ENCODE results near the gene CEP85. TPM values are rescaled to one million over a fixed set of nuclear protein-coding genes. Genes with fewer than 3 reads are reported as not detected.

CEP85 gene
- total and polyA plus RNA-seq, 9 of the 15 experiments (the other 6 are each of a cell fraction or from before 2014, with no cell fraction given), result 42.1 to 140 (median 92.6) TPM

GRCh38 chr1:26278724-26279455, 44.9 kb downstream of the CEP85 start (continued):
- TF ChIP-seq ATF6 (CRISPR knock-in tag; IDR thresholded peaks at IDR 0.05) (no peak), TRIM25 (IDR thresholded peaks at IDR 0.05; ENCODE audit: borderline replicate concordance) (no peak), SUPT5H (IDR thresholded peaks at IDR 0.05) (peak; percentile 17; the same call in 1 of the 2 replicates), ELF1 (tag; IDR thresholded peaks at IDR 0.05) (no peak), E2F5 (CRISPR knock-in tag; IDR thresholded peaks at IDR 0.05) (peak; percentile 65; the same call in 1 of the 2 replicates), NFXL1 (CRISPR knock-in tag; IDR thresholded peaks at IDR 0.05) (no peak), ZNF232 (CRISPR knock-in tag; IDR thresholded peaks at IDR 0.05) (0 out of 2 replicates have a peak, but pooled peaks have one; percentile 22), E2F4 (CRISPR knock-in tag; IDR thresholded peaks at IDR 0.05; ENCODE audit: low read depth) (0 out of 2 replicates have a peak, but pooled peaks have one; percentile 16), PKNOX1 (IDR thresholded peaks at IDR 0.05) (peak; percentile 40; the same call in 1 of the 2 replicates), MBD2 (IDR thresholded peaks at IDR 0.05; ENCODE audit: borderline replicate concordance, low read depth) (0 out of 2 replicates have a peak, but pooled peaks have one; percentile 12), ZNF584 (CRISPR knock-in tag; IDR thresholded peaks at IDR 0.05; ENCODE audit: low read depth) (0 out of 2 replicates have a peak, but pooled peaks have one; percentile 27), ZBTB49 (CRISPR knock-in tag; IDR thresholded peaks at IDR 0.05; ENCODE audit: borderline replicate concordance) (0 out of 2 replicates have a peak, but pooled peaks have one; percentile 24), ZBTB43 (CRISPR knock-in tag; IDR thresholded peaks at IDR 0.05) (0 out of 2 replicates have a peak, but pooled peaks have one; percentile 11), EGR1 (conservative IDR thresholded peaks at IDR 0.05) (0 out of 2 replicates have a peak, but pooled peaks have one; percentile 41), ZNF224 (CRISPR knock-in tag; IDR thresholded peaks at IDR 0.05) (0 out of 2 replicates have a peak, but pooled peaks have one; percentile 47)

Measured in K562 (cell line).